ENCODE measurements around the gene TOR1AIP2.

TOR1AIP2 gene

DNA sequence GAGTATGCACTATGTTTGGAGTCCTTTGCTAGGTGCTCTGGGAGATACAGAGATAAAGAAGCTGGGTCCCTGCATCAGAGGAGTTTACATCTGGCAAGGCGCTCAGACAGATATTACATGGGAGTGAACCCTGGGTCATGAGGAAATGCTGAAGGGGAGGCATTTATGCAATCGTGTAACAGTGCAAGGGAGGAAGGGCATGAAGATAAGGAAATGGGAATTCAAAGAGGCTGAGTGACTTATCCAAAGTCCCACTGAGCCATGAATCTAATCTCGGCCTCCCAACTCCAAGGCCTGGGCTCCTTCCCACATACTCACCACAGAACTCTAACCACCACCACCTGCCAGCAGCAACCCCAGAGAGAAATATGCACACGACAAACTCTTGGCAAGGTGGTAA, 82.9 kb downstream of the TOR1AIP2 start:
- intact Hi-C loops (cut with DNase I; ENCODE audit: low total_unique reads): no loop called here
- DNase-seq: no peak
- no peak overlapping the region for H3K27ac ChIP-seq
- no peaks in the 10 kb centered on the region for H3K36me3 ChIP-seq
- no peaks in the 10 kb centered on the region for H3K27me3 ChIP-seq
- TF ChIP-seq, protein P1, sequence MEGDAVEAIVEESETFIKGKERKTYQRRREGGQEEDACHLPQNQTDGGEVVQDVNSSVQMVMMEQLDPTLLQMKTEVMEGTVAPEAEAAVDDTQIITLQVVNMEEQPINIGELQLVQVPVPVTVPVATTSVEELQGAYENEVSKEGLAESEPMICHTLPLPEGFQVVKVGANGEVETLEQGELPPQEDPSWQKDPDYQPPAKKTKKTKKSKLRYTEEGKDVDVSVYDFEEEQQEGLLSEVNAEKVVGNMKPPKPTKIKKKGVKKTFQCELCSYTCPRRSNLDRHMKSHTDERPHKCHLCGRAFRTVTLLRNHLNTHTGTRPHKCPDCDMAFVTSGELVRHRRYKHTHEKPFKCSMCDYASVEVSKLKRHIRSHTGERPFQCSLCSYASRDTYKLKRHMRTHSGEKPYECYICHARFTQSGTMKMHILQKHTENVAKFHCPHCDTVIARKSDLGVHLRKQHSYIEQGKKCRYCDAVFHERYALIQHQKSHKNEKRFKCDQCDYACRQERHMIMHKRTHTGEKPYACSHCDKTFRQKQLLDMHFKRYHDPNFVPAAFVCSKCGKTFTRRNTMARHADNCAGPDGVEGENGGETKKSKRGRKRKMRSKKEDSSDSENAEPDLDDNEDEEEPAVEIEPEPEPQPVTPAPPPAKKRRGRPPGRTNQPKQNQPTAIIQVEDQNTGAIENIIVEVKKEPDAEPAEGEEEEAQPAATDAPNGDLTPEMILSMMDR (IDR thresholded peaks at IDR 0.05): no peak
- no peaks in the 10 kb centered on the region for H3K9me3 ChIP-seq
- H3K4me3 ChIP-seq: no peak overlapping the region
- H3K4me1 ChIP-seq: no peaks in the 10 kb centered on the region

- Histone ChIP-seq H3K27me3 (no peaks in the 10 kb centered on the region), H3K4me1 (no peaks in the 10 kb centered on the region), H3K36me3 (no peaks in the 10 kb centered on the region), H3K4me3 (no peak overlapping the region), H3K27ac (no peak overlapping the region), H3K9me3 (no peaks in the 10 kb centered on the region)
- intact Hi-C loops (cut with DNase I; ENCODE audit: low total_unique reads): no loop called here
- no peak for DNase-seq
- TF ChIP-seq, protein P1 (IDR thresholded peaks at IDR 0.05): no peak
Measured at GRCh38 chr1:179794146-179794545, 83.5 kb downstream of the TOR1AIP2 start.

GRCh38 chr1:179793281-179793680, 84.3 kb downstream of the TOR1AIP2 start:
- Histone ChIP-seq H3K4me3 (no peak overlapping the region), H3K27me3 (no peaks in the 10 kb centered on the region), H3K4me1 (no peaks in the 10 kb centered on the region), H3K9me3 (no peaks in the 10 kb centered on the region), H3K36me3 (no peaks in the 10 kb centered on the region), H3K27ac (no peak overlapping the region)
- DNase-seq: no peak
- TF ChIP-seq, protein P1 (IDR thresholded peaks at IDR 0.05): no peak
- intact Hi-C loops (cut with DNase I; ENCODE audit: low total_unique reads): no loop called here

Measured in tibial artery (tissue), 4 donors.